ENCODE data around the gene RPL18. TPM values are rescaled to one million over a fixed set of nuclear protein-coding genes. Genes with fewer than 3 reads are reported as not detected.

Gene RPL18
- total RNA-seq = 1,668 TPM

GRCh38 chr19:48618916-48619691 lies at the start of gene RPL18, which contains the start of gene SPHK2:
Gene RPL18, minus strand, starts transcription at chr19:48619178. Its CDS starts 35 bp downstream, at chr19:48619143.
Gene SPHK2, plus strand, starts transcription at chr19:48619506. Its CDS starts 1,009 bp downstream, at chr19:48620515.
- peak; percentile 85 for ATAC-seq

- ATAC-seq = no peak
Observed at GRCh38 chr19:48668761-48669160, 49.8 kb upstream of the RPL18 start.

GRCh38 chr19:48668332-48668731 lies 49.4 kb upstream of the RPL18 start:
- no peak for ATAC-seq

GRCh38 chr19:48665786-48666185 lies 46.8 kb upstream of the RPL18 start:
- no peak for ATAC-seq

GRCh38 chr19:48664476-48664875 lies 45.5 kb upstream of the RPL18 start:
- ATAC-seq = no peak

- ATAC-seq = no peak
Observed at GRCh38 chr19:48663667-48664066, 44.7 kb upstream of the RPL18 start.

GRCh38 chr19:48661711-48662090 lies 42.7 kb upstream of the RPL18 start:
- peak; percentile 11 for ATAC-seq

GRCh38 chr19:48660852-48661710 lies 42.1 kb upstream of the RPL18 start:
- ATAC-seq = peak; percentile 80

- peak; percentile 25 for ATAC-seq
Observed at GRCh38 chr19:48659768-48660167, 40.8 kb upstream of the RPL18 start.

- ATAC-seq = no peak
Observed at GRCh38 chr19:48658483-48658882, 39.5 kb upstream of the RPL18 start.

GRCh38 chr19:48657828-48658227 lies 38.9 kb upstream of the RPL18 start:
- ATAC-seq = peak; percentile 5

GRCh38 chr19:48656840-48657474 lies 38.0 kb upstream of the RPL18 start:
- peak; percentile 19 for ATAC-seq

GRCh38 chr19:48654299-48655059 lies 35.5 kb upstream of the RPL18 start:
- no peak for ATAC-seq

- ATAC-seq = no peak
Observed at GRCh38 chr19:48651683-48652048, 32.7 kb upstream of the RPL18 start.

GRCh38 chr19:48650974-48651682 lies 32.1 kb upstream of the RPL18 start:
- ATAC-seq = no peak

- ATAC-seq = no peak
Observed at GRCh38 chr19:48648134-48648533, 29.2 kb upstream of the RPL18 start.

- no peak for ATAC-seq
Observed at GRCh38 chr19:48646722-48647216, 27.8 kb upstream of the RPL18 start.

GRCh38 chr19:48646001-48646721 lies 27.2 kb upstream of the RPL18 start, which contains the start of gene CA11:
Gene CA11, minus strand, starts transcription at chr19:48646187. Its CDS starts 555 bp downstream, at chr19:48645632.
- ATAC-seq = peak; percentile 82

- ATAC-seq = no peak
Observed at GRCh38 chr19:48645620-48646000, 26.6 kb upstream of the RPL18 start.

- peak; percentile 67 for ATAC-seq
Observed at GRCh38 chr19:48644839-48645619, 26.1 kb upstream of the RPL18 start.
